ENCODE data around the gene MEIS2.

MEIS2 gene

DNA sequence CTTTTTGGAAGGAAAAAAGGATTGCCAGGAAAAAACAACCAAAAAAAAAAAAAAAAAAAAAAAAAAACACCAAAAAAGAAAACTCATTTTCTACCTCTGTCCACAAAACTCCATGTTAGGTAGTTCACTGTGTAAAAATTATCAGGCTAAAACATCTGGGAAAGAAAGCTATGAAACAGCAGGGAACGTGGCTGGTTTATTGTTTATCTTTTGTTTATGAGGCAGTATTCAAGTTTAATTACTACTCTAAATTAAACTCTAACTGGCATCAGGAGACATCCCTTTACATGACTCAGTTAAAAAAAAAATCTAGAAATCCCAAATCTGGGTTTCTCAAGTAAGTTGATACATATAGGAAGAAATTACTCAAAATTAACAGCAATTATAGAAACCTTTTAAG is 21.8 kb downstream of the MEIS2 start:
- Histone ChIP-seq H3K36me3 (ENCODE audit: control insufficient read depth, insufficient read depth, low read length) (no peaks in the 10 kb centered on the region), H3K4me1 (ENCODE audit: control insufficient read depth, insufficient read depth, low read length) (peaks cover 35% of the 10 kb centered on the region), H3K27me3 (ENCODE audit: control insufficient read depth, insufficient read depth, low read length) (no peaks in the 10 kb centered on the region), H3K27ac (ENCODE audit: low read depth, low read length) (no peak overlapping the region), H3K4me3 (ENCODE audit: low read length) (no peak overlapping the region), H3K9ac (ENCODE audit: low read length) (no peak overlapping the region)

DNA sequence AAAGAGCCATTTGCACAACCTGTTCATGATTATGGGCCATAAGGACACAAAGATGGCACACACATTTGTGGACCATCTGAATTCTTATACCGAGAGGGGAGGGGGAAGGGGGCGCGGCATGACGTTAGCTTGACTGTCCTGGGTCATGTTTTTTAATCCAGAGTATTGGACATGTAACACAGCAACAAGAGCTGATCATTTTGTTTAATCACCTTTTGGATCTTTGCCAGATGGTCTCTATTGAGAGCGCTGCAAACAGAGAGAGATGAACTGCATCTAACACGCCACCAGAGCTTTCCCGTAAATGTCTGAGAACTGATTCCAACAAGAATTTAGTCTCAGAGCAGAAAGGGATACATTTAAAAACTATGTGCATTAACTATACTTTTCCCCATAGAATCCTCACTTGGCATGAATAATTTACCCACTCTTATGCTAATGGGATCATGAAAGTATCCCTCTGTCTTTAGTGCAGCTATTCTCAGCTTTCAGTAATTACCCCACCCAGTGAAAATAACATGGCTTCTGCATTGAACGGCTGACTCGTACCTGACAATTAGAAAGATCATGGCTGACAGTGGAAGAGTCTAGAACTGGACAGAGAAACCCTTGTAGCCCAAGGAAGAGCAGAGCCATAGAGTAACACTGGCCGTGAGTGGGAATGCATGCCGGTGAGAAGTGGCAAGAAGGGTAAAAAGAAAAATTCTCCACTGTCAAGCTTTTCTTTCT is 22.6 kb downstream of the MEIS2 start:
- no peak overlapping the region for H3K9ac ChIP-seq (ENCODE audit: low read length)
- no peaks in the 10 kb centered on the region for H3K27me3 ChIP-seq (ENCODE audit: control insufficient read depth, insufficient read depth, low read length)
- H3K4me3 ChIP-seq (ENCODE audit: low read length): no peak overlapping the region
- H3K27ac ChIP-seq (ENCODE audit: low read depth, low read length): no peak overlapping the region
- H3K4me1 ChIP-seq (ENCODE audit: control insufficient read depth, insufficient read depth, low read length): peaks cover 31% of the 10 kb centered on the region
- H3K36me3 ChIP-seq (ENCODE audit: control insufficient read depth, insufficient read depth, low read length): no peaks in the 10 kb centered on the region

DNA sequence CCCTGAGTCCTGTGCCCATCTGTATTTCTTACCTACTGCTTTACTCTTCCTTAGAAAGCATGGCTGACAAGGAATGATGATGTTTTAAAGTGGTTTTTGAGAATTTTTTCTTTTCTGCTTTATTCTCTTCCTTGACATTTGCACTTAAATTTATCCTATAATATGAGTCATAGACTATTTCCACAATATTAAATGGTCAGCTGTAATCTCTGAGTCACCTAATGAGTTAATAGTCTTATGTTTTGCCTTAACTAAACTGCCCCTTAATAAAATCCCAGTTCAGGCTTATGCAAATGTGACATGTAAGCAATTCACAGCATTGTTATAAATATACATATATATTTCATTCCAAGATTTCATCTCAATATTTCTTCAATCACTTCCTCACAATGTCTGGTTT is 23.8 kb downstream of the MEIS2 start:
- H3K27ac ChIP-seq (ENCODE audit: low read depth, low read length): no peak overlapping the region
- no peaks in the 10 kb centered on the region for H3K27me3 ChIP-seq (ENCODE audit: control insufficient read depth, insufficient read depth, low read length)
- no peak overlapping the region for H3K9ac ChIP-seq (ENCODE audit: low read length)

DNA sequence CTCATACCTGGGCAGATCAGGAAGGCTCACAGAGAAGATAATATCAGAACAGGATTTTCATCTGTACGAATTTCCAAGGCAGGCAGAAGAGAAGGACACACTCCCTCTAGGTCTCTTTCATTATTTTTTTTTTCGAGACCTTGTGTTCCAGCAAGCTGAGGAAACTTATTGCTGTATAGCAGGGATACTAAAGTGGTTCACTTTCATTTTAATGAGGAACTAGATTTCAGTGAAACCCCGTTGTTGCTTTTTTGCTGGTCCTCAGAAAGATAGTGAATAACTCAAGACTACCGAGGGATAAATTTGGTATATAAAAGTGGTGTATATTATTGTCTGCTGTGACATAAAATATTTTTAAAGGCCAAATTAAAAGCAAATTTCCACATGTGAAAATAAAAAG is 24.6 kb downstream of the MEIS2 start:
- Histone ChIP-seq H3K4me1 (ENCODE audit: control insufficient read depth, insufficient read depth, low read length) (peaks cover 27% of the 10 kb centered on the region), H3K4me3 (ENCODE audit: low read length) (no peak overlapping the region), H3K9ac (ENCODE audit: low read length) (no peak overlapping the region), H3K36me3 (ENCODE audit: control insufficient read depth, insufficient read depth, low read length) (no peaks in the 10 kb centered on the region), H3K27me3 (ENCODE audit: control insufficient read depth, insufficient read depth, low read length) (no peaks in the 10 kb centered on the region), H3K27ac (ENCODE audit: low read depth, low read length) (no peak overlapping the region)

More for the DNA sequence above, 23.8 kb downstream of the MEIS2 start:
- Histone ChIP-seq H3K4me3 (ENCODE audit: low read length) (no peak overlapping the region), H3K4me1 (ENCODE audit: control insufficient read depth, insufficient read depth, low read length) (peaks cover 26% of the 10 kb centered on the region), H3K36me3 (ENCODE audit: control insufficient read depth, insufficient read depth, low read length) (no peaks in the 10 kb centered on the region)

DNA sequence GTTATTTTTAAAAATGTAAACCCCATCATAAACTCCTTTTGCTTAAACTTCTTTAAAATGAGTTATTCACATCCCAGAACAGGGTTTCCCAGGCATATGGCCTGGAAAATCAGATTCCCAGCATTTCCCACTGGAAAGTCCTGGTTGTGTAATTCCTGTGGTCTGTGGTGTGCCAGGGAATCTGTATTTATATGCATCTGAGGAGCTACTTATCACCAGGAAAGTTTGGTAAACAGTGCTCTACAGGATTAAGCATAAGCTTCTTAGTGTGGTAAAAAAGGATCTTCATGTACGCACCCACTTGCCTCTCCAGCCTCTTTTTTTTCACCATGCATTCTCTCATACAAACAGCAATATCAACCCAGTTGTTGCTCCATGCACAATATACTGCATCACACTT is 28.2 kb downstream of the MEIS2 start:
- Histone ChIP-seq H3K4me1 (ENCODE audit: control insufficient read depth, insufficient read depth, low read length) (peaks cover 13% of the 10 kb centered on the region), H3K36me3 (ENCODE audit: control insufficient read depth, insufficient read depth, low read length) (no peaks in the 10 kb centered on the region), H3K9ac (ENCODE audit: low read length) (no peak overlapping the region), H3K27me3 (ENCODE audit: control insufficient read depth, insufficient read depth, low read length) (no peaks in the 10 kb centered on the region), H3K4me3 (ENCODE audit: low read length) (no peak overlapping the region), H3K27ac (ENCODE audit: low read depth, low read length) (no peak overlapping the region)

DNA sequence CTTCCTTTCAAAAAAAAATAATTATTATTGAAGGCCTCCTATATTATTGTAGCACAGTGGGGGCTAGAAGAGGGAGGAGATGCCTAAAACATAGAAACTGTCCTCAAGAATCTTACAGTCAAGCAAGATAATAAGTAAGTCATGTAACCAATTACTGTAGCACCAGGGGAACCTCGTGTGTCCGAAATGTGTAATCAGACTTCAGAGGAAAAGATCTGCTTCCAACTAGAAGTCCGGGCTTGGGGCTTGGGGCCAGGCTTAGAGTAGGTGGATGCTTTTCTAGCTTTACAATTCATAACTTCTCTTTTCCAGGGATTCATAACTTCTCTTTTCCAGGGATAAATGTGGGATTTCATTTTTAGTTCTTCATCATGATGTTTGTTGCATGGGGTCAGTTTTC is 29.2 kb downstream of the MEIS2 start:
- Histone ChIP-seq H3K27me3 (ENCODE audit: control insufficient read depth, insufficient read depth, low read length) (no peaks in the 10 kb centered on the region), H3K4me3 (ENCODE audit: low read length) (no peak overlapping the region), H3K36me3 (ENCODE audit: control insufficient read depth, insufficient read depth, low read length) (no peaks in the 10 kb centered on the region), H3K27ac (ENCODE audit: low read depth, low read length) (no peak overlapping the region), H3K4me1 (ENCODE audit: control insufficient read depth, insufficient read depth, low read length) (peaks cover 11% of the 10 kb centered on the region), H3K9ac (ENCODE audit: low read length) (no peak overlapping the region)

DNA sequence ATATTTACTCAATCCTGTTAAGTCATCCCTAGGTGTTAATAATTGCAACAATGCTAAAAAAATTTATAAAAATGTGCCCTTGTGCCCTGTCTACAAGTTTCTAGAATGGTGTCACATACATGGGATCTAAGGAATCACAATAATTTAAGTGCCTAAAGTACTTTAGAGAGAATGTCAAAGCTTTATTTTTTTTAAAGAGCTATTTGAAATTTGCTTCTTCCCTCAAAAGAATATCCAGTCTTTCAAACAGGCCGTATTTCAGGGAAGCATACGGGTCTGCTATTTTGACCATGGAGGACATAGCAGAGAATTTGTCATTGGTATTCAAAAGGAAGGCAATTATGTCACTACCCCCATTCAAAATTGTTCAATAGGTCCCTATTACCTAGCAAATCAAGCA is 29.7 kb downstream of the MEIS2 start:
- Histone ChIP-seq H3K27ac (ENCODE audit: low read depth, low read length) (no peak overlapping the region), H3K9ac (ENCODE audit: low read length) (no peak overlapping the region), H3K4me1 (ENCODE audit: control insufficient read depth, insufficient read depth, low read length) (peaks cover 10% of the 10 kb centered on the region), H3K36me3 (ENCODE audit: control insufficient read depth, insufficient read depth, low read length) (no peaks in the 10 kb centered on the region), H3K4me3 (ENCODE audit: low read length) (no peak overlapping the region), H3K27me3 (ENCODE audit: control insufficient read depth, insufficient read depth, low read length) (no peaks in the 10 kb centered on the region)

DNA sequence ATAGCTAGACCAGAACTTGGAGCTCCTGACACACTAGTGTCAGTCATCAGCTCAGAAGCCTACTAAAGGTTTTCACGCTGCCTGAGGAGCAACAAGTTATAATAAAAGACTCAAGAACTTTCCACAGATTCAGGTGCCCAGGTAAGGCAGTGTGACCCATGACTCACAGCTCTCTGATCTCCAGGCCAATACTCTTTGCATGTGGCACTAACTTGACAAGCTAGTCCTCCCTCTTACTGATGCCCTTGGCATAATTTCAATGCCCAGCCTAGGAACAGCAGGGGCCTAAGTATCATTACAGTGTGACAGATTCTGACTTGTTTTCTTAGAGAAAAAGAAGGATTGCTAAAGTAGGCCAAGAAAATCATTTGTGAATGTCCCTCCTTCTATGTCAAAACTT is 38.4 kb downstream of the MEIS2 start:
- peaks cover 10% of the 10 kb centered on the region for H3K4me1 ChIP-seq (ENCODE audit: control insufficient read depth, insufficient read depth, low read length)
- H3K27me3 ChIP-seq (ENCODE audit: control insufficient read depth, insufficient read depth, low read length): no peaks in the 10 kb centered on the region
- no peak overlapping the region for H3K4me3 ChIP-seq (ENCODE audit: low read length)
- H3K36me3 ChIP-seq (ENCODE audit: control insufficient read depth, insufficient read depth, low read length): no peaks in the 10 kb centered on the region
- H3K27ac ChIP-seq (ENCODE audit: low read depth, low read length): no peak overlapping the region
- H3K9ac ChIP-seq (ENCODE audit: low read length): no peak overlapping the region

DNA sequence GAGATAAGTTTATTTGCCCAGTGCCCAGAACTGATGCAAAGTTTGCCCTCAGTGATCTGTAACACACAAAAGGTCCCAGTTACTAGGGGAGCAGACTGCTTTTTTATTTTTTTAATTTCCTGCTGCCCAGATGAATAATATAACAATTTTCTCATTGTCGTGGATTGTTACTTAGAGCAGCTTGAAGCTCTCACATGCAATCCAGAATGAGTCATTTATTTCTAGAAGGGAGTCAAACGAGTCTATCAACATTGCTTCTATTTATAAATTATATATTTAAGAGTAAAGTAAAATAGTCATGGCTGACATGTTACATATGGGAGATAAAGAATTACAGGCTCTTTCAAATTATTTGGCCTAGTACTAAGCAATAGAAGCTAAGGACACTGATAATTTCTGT is 41.3 kb downstream of the MEIS2 start:
- Histone ChIP-seq H3K36me3 (ENCODE audit: control insufficient read depth, insufficient read depth, low read length) (no peaks in the 10 kb centered on the region), H3K27me3 (ENCODE audit: control insufficient read depth, insufficient read depth, low read length) (no peaks in the 10 kb centered on the region), H3K27ac (ENCODE audit: low read depth, low read length) (no peak overlapping the region), H3K4me3 (ENCODE audit: low read length) (no peak overlapping the region), H3K4me1 (ENCODE audit: control insufficient read depth, insufficient read depth, low read length) (peaks cover 17% of the 10 kb centered on the region), H3K9ac (ENCODE audit: low read length) (no peak overlapping the region)

DNA sequence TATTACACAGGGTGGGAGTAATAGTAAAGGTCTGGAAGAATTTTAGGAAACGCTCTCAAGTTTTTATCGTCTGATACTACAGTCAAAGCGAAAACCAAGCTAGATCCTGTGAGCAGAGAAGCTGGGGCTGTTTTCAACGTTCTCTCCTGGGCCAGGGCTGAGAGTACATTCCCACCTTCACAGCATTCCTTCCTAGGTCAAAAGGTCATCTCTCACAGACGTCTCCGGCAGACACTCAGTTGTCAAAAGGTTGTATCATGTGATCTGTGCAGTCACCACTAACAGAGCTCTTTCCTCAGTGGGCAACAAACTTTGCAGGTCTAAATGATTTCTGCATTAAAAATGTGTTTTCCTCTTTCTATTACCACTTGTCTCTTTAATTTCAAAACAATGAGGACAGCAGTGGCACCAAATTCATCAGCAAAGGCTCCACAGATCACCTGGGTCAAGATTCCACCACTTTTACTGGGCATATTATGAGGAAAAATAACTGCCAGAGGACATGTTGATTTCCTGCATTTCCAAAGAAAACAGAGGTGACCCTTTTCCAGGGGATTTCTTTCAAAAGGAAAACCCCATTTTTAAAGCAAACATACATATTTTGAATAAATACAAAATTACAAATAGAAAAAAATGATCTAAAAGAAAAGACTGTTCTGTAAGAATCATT is 41.9 kb downstream of the MEIS2 start:
- Histone ChIP-seq H3K27ac (ENCODE audit: low read depth, low read length) (peak overlapping the region; percentile 37), H3K4me3 (ENCODE audit: low read length) (no peak overlapping the region), H3K27me3 (ENCODE audit: control insufficient read depth, insufficient read depth, low read length) (no peaks in the 10 kb centered on the region), H3K4me1 (ENCODE audit: control insufficient read depth, insufficient read depth, low read length) (peaks cover 17% of the 10 kb centered on the region), H3K9ac (ENCODE audit: low read length) (no peak overlapping the region), H3K36me3 (ENCODE audit: control insufficient read depth, insufficient read depth, low read length) (no peaks in the 10 kb centered on the region)

DNA sequence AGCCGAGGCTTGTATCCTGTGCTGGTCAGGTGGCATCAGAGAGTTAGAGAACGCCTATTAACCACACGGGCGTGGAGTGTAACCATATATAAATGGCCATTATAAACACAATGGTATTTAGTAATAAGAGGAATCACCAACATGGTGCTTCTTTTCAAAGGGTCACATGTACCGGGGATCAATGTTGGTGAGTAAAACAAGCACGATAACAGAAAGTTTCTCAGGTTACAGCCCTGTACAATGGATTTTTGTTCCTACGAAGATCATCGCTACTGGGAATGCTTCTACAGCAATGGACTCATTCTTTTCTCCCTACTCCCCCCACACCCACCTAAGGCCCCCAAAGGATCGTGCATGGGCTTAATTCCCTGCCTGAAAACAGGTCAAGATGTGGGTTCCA is 42.5 kb downstream of the MEIS2 start:
- no peak overlapping the region for H3K9ac ChIP-seq (ENCODE audit: low read length)
- H3K27me3 ChIP-seq (ENCODE audit: control insufficient read depth, insufficient read depth, low read length): no peaks in the 10 kb centered on the region
- no peak overlapping the region for H3K4me3 ChIP-seq (ENCODE audit: low read length)
- peak overlapping the region; percentile 22 for H3K27ac ChIP-seq (ENCODE audit: low read depth, low read length)
- no peaks in the 10 kb centered on the region for H3K36me3 ChIP-seq (ENCODE audit: control insufficient read depth, insufficient read depth, low read length)
- peaks cover 17% of the 10 kb centered on the region for H3K4me1 ChIP-seq (ENCODE audit: control insufficient read depth, insufficient read depth, low read length)

DNA sequence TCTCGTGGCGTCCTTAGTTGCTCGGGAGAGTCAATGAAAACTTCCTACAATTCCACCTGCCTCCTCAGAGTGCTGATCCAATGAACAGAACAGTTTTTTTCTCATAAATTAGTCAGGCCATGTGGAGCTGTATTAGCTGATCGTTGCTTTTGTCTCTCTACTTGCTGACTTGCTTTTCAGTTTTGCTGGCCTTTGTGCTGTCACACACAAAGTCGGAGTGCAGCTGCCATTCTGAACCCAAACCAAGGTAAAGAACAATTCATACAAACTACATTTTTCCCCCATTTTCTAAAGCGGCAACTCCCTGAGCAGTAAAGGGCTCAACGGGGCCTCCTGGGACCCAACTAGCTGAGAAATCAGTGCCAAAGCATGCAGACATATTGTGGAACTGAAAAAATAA is 43.1 kb downstream of the MEIS2 start:
- Histone ChIP-seq H3K36me3 (ENCODE audit: control insufficient read depth, insufficient read depth, low read length) (no peaks in the 10 kb centered on the region), H3K27me3 (ENCODE audit: control insufficient read depth, insufficient read depth, low read length) (no peaks in the 10 kb centered on the region), H3K4me1 (ENCODE audit: control insufficient read depth, insufficient read depth, low read length) (peaks cover 17% of the 10 kb centered on the region), H3K9ac (ENCODE audit: low read length) (no peak overlapping the region), H3K27ac (ENCODE audit: low read depth, low read length) (no peak overlapping the region), H3K4me3 (ENCODE audit: low read length) (no peak overlapping the region)
